Fibroblast of lung (primary cell): ENCODE measurements around the gene EML1. TPM values are rescaled to one million over a fixed set of nuclear protein-coding genes. Genes with fewer than 3 reads are reported as not detected.

Experiments
- DNase-seq, 2 donors: peaks; one replicate each; pipeline versions ENCODE4 v3.0.0 to v3.0.0-alpha.2; 2010; ENCODE audit warnings: low read depth in 2 of 2
- H2AFZ ChIP-seq: 2 replicates; pipeline ENCODE4 v1.5.1; 2012; ENCODE audit warnings: low read length, control low read depth, inconsistent platforms
- H3K27ac ChIP-seq: 2 replicates; pipeline ENCODE4 v1.5.1; 2011; ENCODE audit warnings: low read length, control low read depth; ENCODE audit not compliant: insufficient read depth
- H3K27me3 ChIP-seq: 2 replicates; pipeline ENCODE4 v1.5.1; 2011; ENCODE audit warnings: mild to moderate bottlenecking, low read length; ENCODE audit not compliant: control insufficient read depth, insufficient read depth
- H3K36me3 ChIP-seq: 2 replicates; pipeline ENCODE4 v1.5.1; 2011; ENCODE audit warnings: low read length; ENCODE audit not compliant: control insufficient read depth, insufficient read depth
- H3K4me1 ChIP-seq: 2 replicates; pipeline ENCODE4 v1.5.1; 2011; ENCODE audit warnings: low read length; ENCODE audit not compliant: control insufficient read depth, insufficient read depth; ENCODE audit errors: extremely low read depth
- H3K4me2 ChIP-seq: 2 replicates; pipeline ENCODE4 v1.5.1; 2011; ENCODE audit warnings: low read length, control low read depth; ENCODE audit not compliant: insufficient read depth; ENCODE audit errors: extremely low read depth
- H3K4me3 ChIP-seq, 4 experiments: fragments of 200-600 bp in 1 of 4; sonication (generic) in 1 of 4; replicated peaks in 1 of 4; 2 replicates each; pipeline ENCODE4 v1.5.1; 2011 to 2016; ENCODE audit warnings: low read length in 4 of 4, low read depth in 3 of 4, mild to moderate bottlenecking in 3 of 4, control low read depth in 2 of 4, inconsistent platforms in 1 of 4, mixed read lengths in 1 of 4; ENCODE audit not compliant: insufficient read depth in 1 of 4; ENCODE audit errors: control extremely low read depth in 1 of 4
- H3K79me2 ChIP-seq: 2 replicates; pipeline ENCODE4 v1.5.1; 2012; ENCODE audit warnings: mild to moderate bottlenecking, low read length, inconsistent platforms; ENCODE audit not compliant: control insufficient read depth, insufficient read depth
- H3K9ac ChIP-seq: 2 replicates; pipeline ENCODE4 v1.5.1; 2011; ENCODE audit warnings: mild to moderate bottlenecking, low read length, control low read depth; ENCODE audit not compliant: insufficient read depth
- H3K9me3 ChIP-seq: 2 replicates; pipeline ENCODE4 v1.5.1; 2012; ENCODE audit warnings: low read depth, low read length; ENCODE audit not compliant: control insufficient read depth, insufficient read depth
- H4K20me1 ChIP-seq: 2 replicates; pipeline ENCODE4 v1.5.1; 2011; ENCODE audit warnings: low read length; ENCODE audit not compliant: control insufficient read depth, insufficient read depth; ENCODE audit errors: extremely low read depth
- CTCF ChIP-seq, 2 donors: IDR thresholded peaks in 1 of 2; conservative IDR thresholded peaks in 1 of 2; 1 replicate in 1 of 2; 2 replicates in 1 of 2; pipeline ENCODE4 v1.5.1; 2011 to 2012; ENCODE audit warnings: low read length in 2 of 2, control low read depth in 1 of 2, inconsistent platforms in 1 of 2, low read depth in 1 of 2, mild to moderate bottlenecking in 1 of 2
- EZH2 ChIP-seq: IDR thresholded peaks from 2 replicates; pipeline ENCODE4 v1.5.1; 2012; ENCODE audit warnings: low read length, control low read depth, mild to moderate bottlenecking; ENCODE audit errors: missing control alignments
- polyA plus RNA-seq, 2 donors: library from polyadenylated mRNA; depleted of rRNA in 1 of 2; stranded (reverse) in 1 of 2; unstranded in 1 of 2; fragments of >200 nt; gene quantifications; 2 replicates each; pipeline ENCODE4 v1.2.1, GENCODE V29; 2011 to 2012; ENCODE audit warnings: missing spikeins in 1 of 2
- total RNA-seq: library from RNA; depleted of rRNA; stranded (reverse); fragments of >200 nt; gene quantifications from 2 replicates; pipeline ENCODE4 v1.2.1, GENCODE V29; 2014

Gene EML1
- total and polyA plus RNA-seq, 2 donors (not counting 1 experiment from before 2014, with no cell fraction given) = 22.4 to 74.5 TPM

- no peak overlapping the region for H2AFZ ChIP-seq
- no peak for TF ChIP-seq EZH2
- no peak for TF ChIP-seq CTCF (conservative IDR thresholded peaks at IDR 0.05 in 1 of 2, IDR thresholded peaks at IDR 0.05 in 1 of 2; ENCODE audit: low read depth in 1 of 2, low read length in 2 of 2)
- H3K79me2 ChIP-seq = no peaks in the 10 kb centered on the region
- no peak overlapping the region for H3K9ac ChIP-seq
- H3K36me3 ChIP-seq = no peaks in the 10 kb centered on the region
- H3K27me3 ChIP-seq = no peaks in the 10 kb centered on the region
- H3K4me1 ChIP-seq = no peaks in the 10 kb centered on the region
- DNase-seq = no peak
- H3K4me3 ChIP-seq = no peak overlapping the region
- H4K20me1 ChIP-seq = no peaks in the 10 kb centered on the region
- no peaks in the 10 kb centered on the region for H3K9me3 ChIP-seq
- H3K4me2 ChIP-seq = no peak overlapping the region
- no peak overlapping the region for H3K27ac ChIP-seq
These were observed 150.4 kb downstream of the EML1 start for GRCh38 chr14:99943620-99944019.

- Histone ChIP-seq H3K4me1 (no peaks in the 10 kb centered on the region), H3K9me3 (no peaks in the 10 kb centered on the region), H3K27me3 (no peaks in the 10 kb centered on the region), H3K79me2 (no peaks in the 10 kb centered on the region), H2AFZ (no peak overlapping the region), H4K20me1 (no peaks in the 10 kb centered on the region), H3K4me2 (no peak overlapping the region), H3K9ac (no peak overlapping the region), H3K27ac (no peak overlapping the region), H3K36me3 (no peaks in the 10 kb centered on the region), H3K4me3 (no peak overlapping the region)
- TF ChIP-seq EZH2 (no peak), CTCF (conservative IDR thresholded peaks at IDR 0.05 in 1 of 2, IDR thresholded peaks at IDR 0.05 in 1 of 2; ENCODE audit: low read depth in 1 of 2, low read length in 2 of 2) (no peak)
- no peak for DNase-seq
These were observed 151.0 kb downstream of the EML1 start for GRCh38 chr14:99944241-99944651.

GRCh38 chr14:99945732-99946651 is 152.8 kb downstream of the EML1 start:
- no peaks in the 10 kb centered on the region for H3K79me2 ChIP-seq
- H3K27ac ChIP-seq = no peak overlapping the region
- no peaks in the 10 kb centered on the region for H3K9me3 ChIP-seq
- H3K4me1 ChIP-seq = no peaks in the 10 kb centered on the region
- H3K9ac ChIP-seq = no peak overlapping the region
- H2AFZ ChIP-seq = no peak overlapping the region
- no peaks in the 10 kb centered on the region for H4K20me1 ChIP-seq
- H3K4me2 ChIP-seq = no peak overlapping the region
- TF ChIP-seq CTCF (conservative IDR thresholded peaks at IDR 0.05 in 1 of 2, IDR thresholded peaks at IDR 0.05 in 1 of 2; ENCODE audit: low read depth in 1 of 2, low read length in 2 of 2) (no peak), EZH2 (no peak)
- H3K36me3 ChIP-seq = no peaks in the 10 kb centered on the region
- no peak overlapping the region for H3K4me3 ChIP-seq
- DNase-seq = no peak
- peaks cover 3% of the 10 kb centered on the region for H3K27me3 ChIP-seq
